GM19452 (cell line): ENCODE data around the gene REST.

Experiments used
- ATAC-seq: cut with Tn5 transposase; IDR thresholded peaks from one replicate; pipeline ENCODE4 v1.9.1; 2021; ENCODE audit not compliant: unreplicated experiment

REST gene

GRCh38 chr4:56976283-56976836, 68.7 kb downstream of the REST start:
- ATAC-seq: no peak

GRCh38 chr4:56976837-56977320, 69.2 kb downstream of the REST start:
- ATAC-seq: peak; percentile 26

- ATAC-seq: peak; percentile 80
These were observed 69.8 kb downstream of the REST start, which contains the start of gene NOA1 for GRCh38 chr4:56977321-56978012. Gene NOA1 (minus strand): TSS chr4:56977606. CDS start chr4:56977585, 21 bp downstream.

GRCh38 chr4:56978750-56979303, 71.1 kb downstream of the REST start, which contains the start of gene POLR2B:
Gene POLR2B (plus strand): TSS chr4:56978896. CDS start chr4:56978986, 90 bp downstream.
- peak; percentile 45 for ATAC-seq

GRCh38 chr4:56979421-56980072, 71.8 kb downstream of the REST start:
- ATAC-seq: no peak

GRCh38 chr4:56981795-56982201, 74.1 kb downstream of the REST start:
- ATAC-seq: no peak

- ATAC-seq: no peak
These were observed 78.5 kb downstream of the REST start for GRCh38 chr4:56986192-56986591.

- ATAC-seq: no peak
These were observed 79.3 kb downstream of the REST start for GRCh38 chr4:56986952-56987351.

- ATAC-seq: no peak
These were observed 82.6 kb downstream of the REST start for GRCh38 chr4:56990109-56990905.

- ATAC-seq: no peak
These were observed 87.8 kb downstream of the REST start for GRCh38 chr4:56995525-56995924.

GRCh38 chr4:56999751-57000150, 92.1 kb downstream of the REST start:
- no peak for ATAC-seq

- no peak for ATAC-seq
These were observed 105.9 kb downstream of the REST start for GRCh38 chr4:57013543-57014120.
